Smooth muscle cell (in vitro differentiated cells): ENCODE measurements around the gene PCDH15. TPM values are rescaled to one million over a fixed set of nuclear protein-coding genes. Genes with fewer than 3 reads are reported as not detected.

Experiments
- DNase-seq: peaks from one replicate; lab custom pipeline; 2025; ENCODE audit not compliant: unreplicated experiment; lab: John Stamatoyannopoulos, UW
- H2AFZ ChIP-seq: fragments of 200-600 bp; sonication (generic); 2 replicates; pipeline ENCODE4 v1.6.0; 2016; ENCODE audit warnings: antibody characterized with exemption, low read depth, mild to moderate bottlenecking
- H3F3A ChIP-seq: fragments of 200-600 bp; sonication (generic); 2 replicates; pipeline ENCODE4 v1.6.0; 2017; ENCODE audit warnings: antibody characterized with exemption, low read depth
- H3K27ac ChIP-seq: fragments of 200-600 bp; sonication (generic); 2 replicates; pipeline ENCODE4 v1.5.1; 2016; ENCODE audit warnings: low read depth, mild to moderate bottlenecking
- H3K27me3 ChIP-seq: fragments of 200-600 bp; sonication (generic); 2 replicates; pipeline ENCODE4 v1.6.1; 2016; ENCODE audit warnings: low read depth, mild to moderate bottlenecking
- H3K36me3 ChIP-seq: fragments of 200-600 bp; sonication (generic); 2 replicates; pipeline ENCODE4 v1.5.1; 2016; ENCODE audit warnings: low read depth
- H3K4me1 ChIP-seq: fragments of 200-600 bp; sonication (generic); 2 replicates; pipeline ENCODE4 v1.5.1; 2016; ENCODE audit warnings: low read depth
- H3K4me2 ChIP-seq: fragments of 200-600 bp; sonication (generic); 2 replicates; pipeline ENCODE4 v1.6.0; 2016; ENCODE audit warnings: mild to moderate bottlenecking
- H3K4me3 ChIP-seq: fragments of 200-600 bp; sonication (generic); 2 replicates; pipeline ENCODE4 v1.5.1; 2016; ENCODE audit warnings: mild to moderate bottlenecking
- H3K79me2 ChIP-seq: fragments of 200-600 bp; sonication (generic); 2 replicates; pipeline ENCODE4 v1.6.0; 2016; ENCODE audit warnings: low read depth, mild to moderate bottlenecking
- H3K9ac ChIP-seq: fragments of 200-600 bp; sonication (generic); 2 replicates; pipeline ENCODE4 v1.6.0; 2016; ENCODE audit warnings: low read depth
- H3K9me3 ChIP-seq: fragments of 200-600 bp; sonication (generic); replicated peaks from 2 replicates; pipeline ENCODE4 v1.5.1; 2016; ENCODE audit warnings: low read depth
- H4K20me1 ChIP-seq: fragments of 200-600 bp; sonication (generic); 2 replicates; pipeline ENCODE4 v1.6.0; 2016; ENCODE audit warnings: low read depth
- CTCF ChIP-seq: fragments of 200-600 bp; sonication (generic); IDR thresholded peaks from 2 replicates; pipeline ENCODE4 v1.5.1; 2017; ENCODE audit warnings: borderline replicate concordance, mild to moderate bottlenecking, antibody characterized with exemption; ENCODE audit not compliant: insufficient read depth, poor library complexity, severe bottlenecking
- WGBS: methylation state at CpG from one replicate; pipeline ENCODE4 v1.1.7; 2016; ENCODE audit warnings: low lambda C conversion rate; 5-methylcytosine and 5-hydroxymethylcytosine counted together
- polyA plus RNA-seq: library from polyadenylated mRNA; unstranded; fragments of >200 nt; fragmentation: Nextera tagmentation; extraction: Ambion mirVana; gene quantifications from 2 replicates; pipeline ENCODE4 v1.2.1, GENCODE V29; 2016
- total RNA-seq: library from RNA; depleted of rRNA; stranded (reverse); fragments of >200 nt; gene quantifications from 2 replicates; pipeline ENCODE4 v1.2.3, GENCODE V29; 2014

The PCDH15 gene
- total and polyA plus RNA-seq, 2 experiments from 2014 or later = not detected

GRCh38 chr10:53904506-53905241, 896.4 kb downstream of the PCDH15 start:
- DNase-seq = no peak
- Histone ChIP-seq H2AFZ (no peak overlapping the region), H3K9ac (no peak overlapping the region), H4K20me1 (no peaks in the 10 kb centered on the region), H3K4me1 (no peaks in the 10 kb centered on the region), H3F3A (no peaks in the 10 kb centered on the region), H3K27ac (no peak overlapping the region), H3K4me3 (no peak overlapping the region), H3K36me3 (no peaks in the 10 kb centered on the region), H3K79me2 (no peaks in the 10 kb centered on the region), H3K27me3 (no peaks in the 10 kb centered on the region), H3K4me2 (no peak overlapping the region), H3K9me3 (no peaks in the 10 kb centered on the region)
- no peak for TF ChIP-seq CTCF
- 90% methylated on average over 7 of the region's 7 CpGs for WGBS

GRCh38 chr10:53903756-53904155, 897.3 kb downstream of the PCDH15 start:
- Histone ChIP-seq H3K27ac (no peak overlapping the region), H3F3A (no peaks in the 10 kb centered on the region), H2AFZ (no peak overlapping the region), H3K4me3 (no peak overlapping the region), H3K9me3 (no peaks in the 10 kb centered on the region), H3K79me2 (no peaks in the 10 kb centered on the region), H3K9ac (no peak overlapping the region), H4K20me1 (no peaks in the 10 kb centered on the region), H3K36me3 (no peaks in the 10 kb centered on the region), H3K27me3 (no peaks in the 10 kb centered on the region), H3K4me1 (no peaks in the 10 kb centered on the region), H3K4me2 (no peak overlapping the region)
- DNase-seq = no peak
- WGBS = 88% methylated on average over 1 of the region's 1 CpG
- TF ChIP-seq CTCF = no peak

DNA sequence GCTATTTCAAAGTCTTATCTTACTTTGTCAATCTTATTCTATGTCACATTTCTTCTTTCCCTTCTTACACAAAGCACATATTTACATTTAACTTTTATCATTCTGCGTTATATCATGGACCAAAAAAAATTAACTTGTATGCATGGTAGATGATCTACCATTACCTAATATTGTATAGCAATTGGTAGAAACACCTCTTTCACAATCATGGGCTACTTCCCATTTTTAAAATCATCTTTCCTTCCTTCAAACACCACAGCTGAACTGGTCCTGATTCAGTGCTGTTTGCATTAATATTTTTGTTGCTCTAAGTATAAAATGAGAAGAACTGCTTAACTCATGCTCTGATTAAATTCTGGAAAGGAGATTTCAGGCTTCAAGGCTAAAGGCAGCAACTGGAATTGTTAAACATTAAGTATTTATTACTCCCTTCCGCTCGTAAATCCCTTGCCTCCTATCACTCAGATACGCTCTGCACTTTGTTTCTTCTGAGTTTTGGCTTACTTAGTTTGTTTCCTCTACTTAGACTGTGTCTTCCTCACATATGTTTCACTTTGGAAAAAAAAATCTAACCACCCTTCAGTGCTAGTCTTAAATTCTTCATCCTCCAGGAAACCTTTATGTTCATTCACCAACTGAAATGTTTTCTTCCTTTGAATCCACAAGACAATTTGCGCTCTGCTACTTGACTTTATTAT, 901.4 kb downstream of the PCDH15 start:
- TF ChIP-seq CTCF = no peak
- WGBS = 42% methylated on average over 5 of the region's 5 CpGs
- DNase-seq = no peak
- Histone ChIP-seq H3K9me3 (no peaks in the 10 kb centered on the region), H3K9ac (no peak overlapping the region), H3K4me1 (no peaks in the 10 kb centered on the region), H3K79me2 (no peaks in the 10 kb centered on the region), H3K27me3 (no peaks in the 10 kb centered on the region), H3F3A (no peaks in the 10 kb centered on the region), H3K27ac (no peak overlapping the region), H3K4me3 (peak overlapping the region; percentile 2), H3K4me2 (peak overlapping the region; percentile 63), H4K20me1 (no peaks in the 10 kb centered on the region), H2AFZ (peak overlapping the region; percentile 69), H3K36me3 (no peaks in the 10 kb centered on the region)

DNA sequence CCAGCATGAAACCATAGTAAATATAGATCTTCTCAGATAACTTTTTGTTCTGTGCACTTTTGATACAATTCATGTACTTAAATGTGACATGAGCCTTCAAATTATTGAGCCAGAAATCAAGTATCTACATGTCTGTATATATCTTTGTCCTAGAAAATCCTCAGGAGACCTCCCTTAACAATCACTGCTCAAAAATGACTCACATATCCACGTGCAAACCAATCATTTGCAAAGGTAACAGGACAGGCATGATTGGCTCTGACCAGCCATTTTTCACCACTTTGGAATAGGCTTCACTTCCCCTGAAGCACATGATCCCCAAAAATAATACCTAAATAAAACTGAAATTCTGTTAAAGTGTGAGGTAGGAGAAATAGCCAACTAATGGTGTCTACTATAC, 902.5 kb downstream of the PCDH15 start:
- 9% methylated on average over 1 of the region's 1 CpG for WGBS

More for the DNA sequence above, 902.5 kb downstream of the PCDH15 start:
- Histone ChIP-seq H3K4me2 (no peak overlapping the region), H3K9ac (no peak overlapping the region), H3K9me3 (no peaks in the 10 kb centered on the region), H2AFZ (no peak overlapping the region), H3K27me3 (no peaks in the 10 kb centered on the region), H3K79me2 (no peaks in the 10 kb centered on the region), H3K27ac (no peak overlapping the region), H3K4me1 (no peaks in the 10 kb centered on the region), H3F3A (no peaks in the 10 kb centered on the region), H4K20me1 (no peaks in the 10 kb centered on the region), H3K4me3 (no peak overlapping the region), H3K36me3 (no peaks in the 10 kb centered on the region)
- no peak for TF ChIP-seq CTCF
- DNase-seq = no peak
